H1 (cell line): ENCODE data around the gene SOBP. TPM values are rescaled to one million over a fixed set of nuclear protein-coding genes. Genes with fewer than 3 reads are reported as not detected.

Source experiments
- JUN ChIP-seq: IDR thresholded peaks from 2 replicates; pipeline ENCODE4 v1.6.1; 2011; ENCODE audit warnings: low read depth, mild to moderate bottlenecking, improper control_type of control experiment, low read length
- KDM5A ChIP-seq: fragments of 200-600 bp; IDR thresholded peaks from 2 replicates; pipeline ENCODE4 v1.7.1; 2012; ENCODE audit warnings: mild to moderate bottlenecking, low read length, inconsistent platforms, mixed read lengths
- RBBP5 ChIP-seq: IDR thresholded peaks from 2 replicates; pipeline ENCODE4 v1.7.1; 2012; ENCODE audit warnings: low read depth, mild to moderate bottlenecking, inconsistent platforms, low read length, moderate library complexity, borderline replicate concordance
- RNF2 ChIP-seq: fragments of 200-900, 300-1000 bp; sonication (generic); IDR thresholded peaks from 2 replicates; pipeline ENCODE4 v1.7.1; 2016; ENCODE audit warnings: borderline replicate concordance, low read depth, mild to moderate bottlenecking, antibody characterized with exemption, low read length; ENCODE audit not compliant: poor library complexity, severe bottlenecking; ENCODE audit errors: missing control alignments
- USF2 ChIP-seq: IDR thresholded peaks from 2 replicates; pipeline ENCODE4 v1.6.1; 2011; ENCODE audit warnings: low read length, improper control_type of control experiment
- polyA plus RNA-seq, 7 experiments: library from polyadenylated mRNA; depleted of rRNA in 3 of 7; stranded (reverse) in 5 of 7; unstranded in 2 of 7; fragments of >200 nt in 5 of 7; fragments of 200-250 nt in 2 of 7; gene quantifications; 1 replicate in 5 of 7; 2 replicates in 1 of 7; 4 replicates in 1 of 7; pipeline versions ENCODE4 v1.2.1 to v1.2.3, GENCODE V29; 2011 to 2013; ENCODE audit warnings: missing spikeins in 2 of 7, mixed read lengths in 2 of 7
- total RNA-seq: library from RNA; stranded (reverse); fragmentation: NEBNext Ultra II Directional; extraction: Animal tissue kit (Norgen Biotek cat#: 25700); gene quantifications from 2 replicates; pipeline ENCODE4 v1.2.1, GENCODE V29; 2021

Gene SOBP
- total and polyA plus RNA-seq, 2 of the 8 experiments (the other 6 are each of a cell fraction or from before 2014, with no cell fraction given), result 0.45 to 6.2 TPM

GRCh38 chr6:107537559-107537958 is 47.6 kb downstream of the SOBP start (continued):
- TF ChIP-seq USF2 (no peak), JUN (no peak), KDM5A (no peak), RNF2 (no peak), RBBP5 (no peak)
